Activated naive CD8-positive, alpha-beta T cell (primary cell): ENCODE results near the gene LCMT2.
A peak's percentile ranks its signal among the peaks of the same experiment; 100 is the strongest.

Experiments used
- H3K27ac Mint-ChIP-seq: one replicate; pipeline ENCODE4 v1.8.0; 2021; ENCODE audit warnings: mixed read lengths
- H3K27me3 Mint-ChIP-seq: one replicate; pipeline ENCODE4 v1.8.0; 2021; ENCODE audit warnings: mixed read lengths
- H3K36me3 Mint-ChIP-seq: one replicate; pipeline ENCODE4 v1.8.0; 2021; ENCODE audit warnings: mixed read lengths
- H3K4me1 Mint-ChIP-seq: one replicate; pipeline ENCODE4 v1.8.0; 2021; ENCODE audit warnings: low read depth, mixed read lengths
- H3K4me3 Mint-ChIP-seq: one replicate; pipeline ENCODE4 v1.8.0; 2021; ENCODE audit warnings: mild to moderate bottlenecking, mixed read lengths
- H3K9me3 Mint-ChIP-seq: one replicate; pipeline ENCODE4 v1.8.0; 2021; ENCODE audit warnings: low read depth, mixed read lengths

Gene LCMT2

GRCh38 chr15:43329960-43330779 is at the start of gene LCMT2:
Gene LCMT2 (minus strand): TSS chr15:43330573. CDS start chr15:43330489, 84 bp downstream.
- H3K27me3 Mint-ChIP-seq = no peaks in the 10 kb centered on the region
- H3K9me3 Mint-ChIP-seq = no peaks in the 10 kb centered on the region
- peak within 1 kb of the TSS; percentile 95 for H3K27ac Mint-ChIP-seq
- H3K4me3 Mint-ChIP-seq = peak within 1 kb of the TSS; percentile 92
- peaks cover 24% of the 10 kb centered on the region for H3K36me3 Mint-ChIP-seq
- H3K4me1 Mint-ChIP-seq = peaks cover 36% of the 10 kb centered on the region

GRCh38 chr15:43378601-43379000 is 48.2 kb upstream of the LCMT2 start:
- Mint-ChIP-seq H3K27me3 (no peaks in the 10 kb centered on the region), H3K27ac (no peak overlapping the region), H3K9me3 (no peaks in the 10 kb centered on the region), H3K4me3 (no peak overlapping the region), H3K36me3 (peaks cover 13% of the 10 kb centered on the region), H3K4me1 (peaks cover 5% of the 10 kb centered on the region)

GRCh38 chr15:43376017-43376705 is 45.8 kb upstream of the LCMT2 start:
- Mint-ChIP-seq H3K27me3 (no peaks in the 10 kb centered on the region), H3K27ac (no peak overlapping the region), H3K4me1 (peaks cover 20% of the 10 kb centered on the region), H3K36me3 (peaks cover 15% of the 10 kb centered on the region), H3K9me3 (no peaks in the 10 kb centered on the region), H3K4me3 (no peak overlapping the region)

GRCh38 chr15:43370975-43371974 is 40.9 kb upstream of the LCMT2 start, which contains the start of the genes TUBGCP4 and ZSCAN29:
Gene TUBGCP4 (plus strand): TSS chr15:43371101. CDS start chr15:43371355, 254 bp downstream.
Gene ZSCAN29 (minus strand): TSS chr15:43371043. CDS start chr15:43369913, 1,130 bp downstream.
- H3K36me3 Mint-ChIP-seq = peaks cover 35% of the 10 kb centered on the region
- peak within 1 kb of the TSS; percentile 93 for H3K4me3 Mint-ChIP-seq
- peaks cover 42% of the 10 kb centered on the region for H3K4me1 Mint-ChIP-seq
- peak within 1 kb of the TSS; percentile 89 for H3K27ac Mint-ChIP-seq
- H3K27me3 Mint-ChIP-seq = no peaks in the 10 kb centered on the region
- H3K9me3 Mint-ChIP-seq = peaks cover 12% of the 10 kb centered on the region

GRCh38 chr15:43370310-43370974 is 40.1 kb upstream of the LCMT2 start:
- peak overlapping the region; percentile 89 for H3K27ac Mint-ChIP-seq
- H3K4me1 Mint-ChIP-seq = peaks cover 40% of the 10 kb centered on the region
- peaks cover 12% of the 10 kb centered on the region for H3K9me3 Mint-ChIP-seq
- peak overlapping the region; percentile 93 for H3K4me3 Mint-ChIP-seq
- peaks cover 37% of the 10 kb centered on the region for H3K36me3 Mint-ChIP-seq
- H3K27me3 Mint-ChIP-seq = no peaks in the 10 kb centered on the region

GRCh38 chr15:43361313-43361903 is 31.0 kb upstream of the LCMT2 start:
- Mint-ChIP-seq H3K27me3 (no peaks in the 10 kb centered on the region), H3K4me1 (peaks cover 2% of the 10 kb centered on the region), H3K36me3 (peaks cover 64% of the 10 kb centered on the region), H3K4me3 (no peak overlapping the region), H3K27ac (no peak overlapping the region), H3K9me3 (peaks cover 38% of the 10 kb centered on the region)

- Mint-ChIP-seq H3K4me3 (no peak overlapping the region), H3K27ac (no peak overlapping the region)
Observed at GRCh38 chr15:43360821-43361220, 30.4 kb upstream of the LCMT2 start.

GRCh38 chr15:43352693-43353382 is 22.5 kb upstream of the LCMT2 start:
- Mint-ChIP-seq H3K9me3 (peaks cover 1% of the 10 kb centered on the region), H3K27ac (no peak overlapping the region), H3K4me3 (no peak overlapping the region), H3K27me3 (no peaks in the 10 kb centered on the region), H3K36me3 (peaks cover 17% of the 10 kb centered on the region), H3K4me1 (peaks cover 17% of the 10 kb centered on the region)

More at GRCh38 chr15:43360821-43361220, 30.4 kb upstream of the LCMT2 start:
- Mint-ChIP-seq H3K9me3 (peaks cover 38% of the 10 kb centered on the region), H3K27me3 (no peaks in the 10 kb centered on the region), H3K4me1 (peaks cover 2% of the 10 kb centered on the region), H3K36me3 (peaks cover 63% of the 10 kb centered on the region)

- Mint-ChIP-seq H3K27ac (no peak overlapping the region), H3K9me3 (no peaks in the 10 kb centered on the region), H3K27me3 (no peaks in the 10 kb centered on the region), H3K36me3 (peaks cover 17% of the 10 kb centered on the region), H3K4me3 (no peak overlapping the region), H3K4me1 (no peaks in the 10 kb centered on the region)
Observed at GRCh38 chr15:43347114-43347513, 16.7 kb upstream of the LCMT2 start.

- no peaks in the 10 kb centered on the region for H3K4me1 Mint-ChIP-seq
- H3K4me3 Mint-ChIP-seq = no peak overlapping the region
- no peak overlapping the region for H3K27ac Mint-ChIP-seq
- peaks cover 17% of the 10 kb centered on the region for H3K36me3 Mint-ChIP-seq
- H3K9me3 Mint-ChIP-seq = no peaks in the 10 kb centered on the region
- H3K27me3 Mint-ChIP-seq = no peaks in the 10 kb centered on the region
Observed at GRCh38 chr15:43346305-43346704, 15.9 kb upstream of the LCMT2 start.

GRCh38 chr15:43330780-43331087 is 361 bp upstream of the LCMT2 start:
- Mint-ChIP-seq H3K9me3 (no peaks in the 10 kb centered on the region), H3K36me3 (peaks cover 27% of the 10 kb centered on the region), H3K4me1 (peaks cover 36% of the 10 kb centered on the region), H3K27ac (peak overlapping the region; percentile 95), H3K27me3 (no peaks in the 10 kb centered on the region), H3K4me3 (peak overlapping the region; percentile 92)

- peak overlapping the region; percentile 95 for H3K27ac Mint-ChIP-seq
- peaks cover 21% of the 10 kb centered on the region for H3K36me3 Mint-ChIP-seq
- no peaks in the 10 kb centered on the region for H3K9me3 Mint-ChIP-seq
- peak overlapping the region; percentile 92 for H3K4me3 Mint-ChIP-seq
- H3K4me1 Mint-ChIP-seq = peaks cover 36% of the 10 kb centered on the region
- H3K27me3 Mint-ChIP-seq = no peaks in the 10 kb centered on the region
Observed at GRCh38 chr15:43329217-43329959, 985 bp downstream of the LCMT2 start.
